Endothelial cell of umbilical vein (primary cell): Measurements from ENCODE around the gene VGLL4. TPM values are rescaled to one million over a fixed set of nuclear protein-coding genes. Genes with fewer than 3 reads are reported as not detected.

Experiments used
- BruUV-seq: library from RNA; stranded (reverse); fragments of 400-500 nt; replicated peaks from 2 replicates; lab custom pipeline; 2021; lab: Mats Ljungman, UMichigan
- CTCF ChIA-PET: fragments of 300-600, 350-600 bp; sonication (Branson Sonifier 250); formaldehyde crosslinking; loops from one replicate; lab custom pipeline; 2021; ENCODE audit warnings: antibody characterized with exemption, inconsistent platforms; lab: Charles Lee
- POLR2A ChIA-PET: fragments of 300-600, 350-600 bp; sonication (Branson Sonifier 250); formaldehyde crosslinking; loops from one replicate; lab custom pipeline; 2021; ENCODE audit warnings: antibody characterized with exemption, inconsistent platforms; lab: Charles Lee
- DNase-seq: peaks from one replicate; pipeline ENCODE4 v3.0.0-alpha.2; 2011; ENCODE audit warnings: low read depth, low spot score
- FAIRE-seq: peaks from 2 replicates; lab custom pipeline; 2011; peaks lifted over from hg19 to GRCh38; lab: Jason Lieb, UNC
- H2AFZ ChIP-seq: 2 replicates; pipeline ENCODE4 v1.6.0; 2012; ENCODE audit warnings: low read depth, low read length, control low read depth, inconsistent platforms
- H3K27ac ChIP-seq: 2 replicates; pipeline ENCODE4 v1.5.1; 2011; ENCODE audit warnings: low read depth, mild to moderate bottlenecking, control low read depth, low read length, moderate library complexity; ENCODE audit not compliant: insufficient read depth
- H3K27me3 ChIP-seq, 2 experiments: 2 replicates each; pipeline versions ENCODE4 v1.6.0 to v1.6.1; 2011; ENCODE audit warnings: low read length in 2 of 2, mixed read lengths in 1 of 2; ENCODE audit not compliant: control insufficient read depth in 2 of 2, insufficient read depth in 2 of 2
- H3K36me3 ChIP-seq, 2 experiments: 2 replicates in 1 of 2; 3 replicates in 1 of 2; pipeline ENCODE4 v1.5.1; 2011; ENCODE audit warnings: low read length in 2 of 2, mild to moderate bottlenecking in 1 of 2, moderate library complexity in 1 of 2; ENCODE audit not compliant: control insufficient read depth in 2 of 2, insufficient read depth in 2 of 2; ENCODE audit errors: extremely low read depth in 1 of 2
- H3K4me1 ChIP-seq: 3 replicates; pipeline ENCODE4 v1.5.1; 2011; ENCODE audit warnings: mild to moderate bottlenecking, low read length; ENCODE audit not compliant: control insufficient read depth, insufficient read depth; ENCODE audit errors: extremely low read depth
- H3K4me2 ChIP-seq: 2 replicates; pipeline ENCODE4 v1.6.1; 2011; ENCODE audit warnings: low read length, control low read depth, mixed read lengths; ENCODE audit not compliant: insufficient read depth
- H3K4me3 ChIP-seq, 3 experiments: fragments of 200-600 bp in 1 of 3; sonication (generic), shearing (Covaris generic) in 1 of 3; replicated peaks in 1 of 3; 2 replicates each; pipeline ENCODE4 v1.5.1; 2011 to 2016; ENCODE audit warnings: control low read depth in 3 of 3, low read length in 3 of 3, mild to moderate bottlenecking in 2 of 3, inconsistent platforms in 1 of 3, low read depth in 1 of 3, moderate library complexity in 1 of 3; ENCODE audit not compliant: insufficient read depth in 1 of 3
- H3K79me2 ChIP-seq: 2 replicates; pipeline ENCODE4 v1.6.0; 2012; ENCODE audit warnings: low read length, inconsistent platforms; ENCODE audit not compliant: control insufficient read depth, insufficient read depth
- H3K9ac ChIP-seq: replicated peaks from 2 replicates; pipeline ENCODE3; 2011; ENCODE audit warnings: low read length, control low read depth; ENCODE audit not compliant: insufficient read depth; ENCODE audit errors: extremely low read depth
- H3K9me1 ChIP-seq: replicated peaks from 3 replicates; pipeline ENCODE4 v1.6.0; 2011; ENCODE audit warnings: mild to moderate bottlenecking, low read length; ENCODE audit not compliant: control insufficient read depth, insufficient read depth; ENCODE audit errors: extremely low read depth
- H3K9me3 ChIP-seq: replicated peaks from 2 replicates; pipeline ENCODE4 v1.5.1; 2012; ENCODE audit warnings: low read length, inconsistent platforms; ENCODE audit not compliant: control insufficient read depth, insufficient read depth
- H4K20me1 ChIP-seq: replicated peaks from 2 replicates; pipeline ENCODE3; 2011; ENCODE audit warnings: mild to moderate bottlenecking, low read length; ENCODE audit not compliant: control insufficient read depth, insufficient read depth; ENCODE audit errors: extremely low read depth
- CTCF ChIP-seq, 2 donors: IDR thresholded peaks; 1 replicate in 1 of 2; 2 replicates in 1 of 2; pipeline ENCODE4 v1.5.1; 2011; ENCODE audit warnings: low read length in 2 of 2, mild to moderate bottlenecking in 2 of 2, moderate library complexity in 2 of 2, control low read depth in 1 of 2, inconsistent platforms in 1 of 2, low read depth in 1 of 2; ENCODE audit not compliant: insufficient read depth in 1 of 2; ENCODE audit errors: extremely low read depth in 1 of 2
- EZH2 ChIP-seq: IDR thresholded peaks from 2 replicates; pipeline ENCODE4 v1.6.1; 2012; ENCODE audit warnings: borderline replicate concordance, low read depth, mild to moderate bottlenecking, moderate library complexity, low read length, inconsistent platforms; ENCODE audit not compliant: severe bottlenecking
- FOS ChIP-seq: IDR thresholded peaks from 2 replicates; pipeline ENCODE4 v1.6.1; 2011; ENCODE audit warnings: mild to moderate bottlenecking, low read length, moderate library complexity, borderline replicate concordance; ENCODE audit not compliant: insufficient read depth
- GATA2 ChIP-seq: IDR thresholded peaks from 2 replicates; pipeline ENCODE4 v1.7.0; 2011; ENCODE audit warnings: low read depth, mild to moderate bottlenecking, moderate library complexity, mixed read lengths, low read length; ENCODE audit not compliant: insufficient read length, insufficient read depth
- JUN ChIP-seq: IDR thresholded peaks from 2 replicates; pipeline ENCODE4 v1.6.1; 2011; ENCODE audit warnings: borderline replicate concordance, low read depth; ENCODE audit not compliant: insufficient read length, insufficient read depth
- MAX ChIP-seq: IDR thresholded peaks from 2 replicates; pipeline ENCODE4 v1.6.1; 2011; ENCODE audit not compliant: insufficient read depth, insufficient read length
- MYC ChIP-seq: IDR thresholded peaks from one replicate; pipeline ENCODE4 v1.6.1; 2011; ENCODE audit warnings: mild to moderate bottlenecking, low read depth, low read length
- POLR2A ChIP-seq: IDR thresholded peaks from 2 replicates; pipeline ENCODE4 v1.6.1; 2012; ENCODE audit warnings: low read depth, mild to moderate bottlenecking, control low read depth, low read length
- POLR2AphosphoS5 ChIP-seq: IDR thresholded peaks from 2 replicates; pipeline ENCODE4 v1.6.1; 2012; ENCODE audit warnings: low read depth, mild to moderate bottlenecking, control low read depth, low read length, moderate library complexity; ENCODE audit not compliant: insufficient read depth
- dilution Hi-C: fragments of 300-500 bp; cut with MboI; formaldehyde crosslinking; loops from one replicate; pipeline ENCODE4 v1.15.0; 2019; ENCODE audit warnings: low sequenced_read_pairs; ENCODE audit not compliant: extremely low pct_ligation_motif_present
- intact Hi-C: fragments of 100-400 bp; cut with micrococcal nuclease; formaldehyde crosslinking; loops from one replicate; pipeline ENCODE4 v1.10.0; 2022
- polyA plus RNA-seq, 4 experiments: library from polyadenylated mRNA; depleted of rRNA in 3 of 4; stranded (reverse) in 3 of 4; unstranded in 1 of 4; fragments of >200 nt; gene quantifications; 2 replicates each; pipeline versions ENCODE4 v1.2.1 to v1.2.3, GENCODE V29; 2011 to 2012; ENCODE audit warnings: missing spikeins in 1 of 4
- total RNA-seq: library from RNA; stranded (reverse); gene quantifications from 2 replicates; pipeline ENCODE4 v1.2.3, GENCODE V29; 2021

VGLL4 gene
- total and polyA plus RNA-seq, 2 donors (not counting 3 experiments of a cell fraction or from before 2014, with no cell fraction given), result 67.0 to 78.9 TPM

- FAIRE-seq, result peak; percentile 96
- Histone ChIP-seq H3K4me3 (no peak overlapping the region), H3K9me3 (no peaks in the 10 kb centered on the region), H2AFZ (no peak overlapping the region), H4K20me1 (no peaks in the 10 kb centered on the region), H3K9me1 (no peaks in the 10 kb centered on the region), H3K9ac (peak overlapping the region; percentile 61), H3K4me1 (peaks cover 27% of the 10 kb centered on the region), H3K36me3 (no peaks in the 10 kb centered on the region), H3K4me2 (peak overlapping the region; percentile 50), H3K27ac (peak overlapping the region; percentile 91), H3K79me2 (no peaks in the 10 kb centered on the region), H3K27me3 (no peaks in the 10 kb centered on the region)
- intact Hi-C loops, result loop anchor here (1.0 to 2.0 kb wide), 7 partner anchors 18 to 134 kb away; no protein-coding TSS in a partner anchor
- ChIA-PET CTCF (interaction anchor here (0.6 to 1.6 kb wide), 10 partner anchors 14 to 290 kb away, joined by 3 to 6 read pairs (median 4); no protein-coding TSS in a partner anchor), POLR2A (interaction anchor here (0.6 to 0.9 kb wide), 2 partner anchors 124 to 135 kb away, joined by 3 to 5 read pairs; no protein-coding TSS in a partner anchor)
- BruUV-seq, result no TSS peak
- dilution Hi-C loops, result no loop called here
- peak; percentile 96 for DNase-seq
- peak; percentile 81 for TF ChIP-seq POLR2AphosphoS5
- TF ChIP-seq FOS, result peak; percentile 86
- TF ChIP-seq MAX, result peak; percentile 17
- TF ChIP-seq EZH2, result no peak
- TF ChIP-seq POLR2A, result no peak
- peak; percentile 96 for TF ChIP-seq GATA2
- peak; percentile 62 for TF ChIP-seq JUN
- no peak for TF ChIP-seq CTCF (IDR thresholded peaks at IDR 0.05; ENCODE audit: extremely low read depth in 1 of 2, insufficient read depth in 1 of 2, low read depth in 1 of 2, low read length in 2 of 2)
- TF ChIP-seq MYC, result peak; percentile 42
These were observed 129.4 kb downstream of the VGLL4 start for GRCh38 chr3:11514191-11514821.
